LHCN-M2 (cell line): ENCODE measurements around the gene LEKR1. TPM values are rescaled to one million over a fixed set of nuclear protein-coding genes. Genes with fewer than 3 reads are reported as not detected.
"Not testable (repeated sequence)": the region's sequence is repeated elsewhere in the genome, so short reads cannot be mapped to it uniquely, and the experiment has no call there.

Experiments used
- DNase-seq: peaks from one replicate; pipeline ENCODE4 v3.0.0-alpha.2; 2012; ENCODE audit warnings: low read depth
- total RNA-seq: library from RNA; depleted of rRNA; stranded (reverse); fragments of >200 nt; gene quantifications from 2 replicates; pipeline ENCODE4 v1.2.3, GENCODE V29; 2014

Gene LEKR1
- total RNA-seq, 1 experiment from 2014 or later, result 0.34 TPM

GRCh38 chr3:156806698-156807097 lies 19.5 kb upstream of the LEKR1 start:
- no peak for DNase-seq

- peak; percentile 60 for DNase-seq
Observed at GRCh38 chr3:156808025-156808424, 18.1 kb upstream of the LEKR1 start.

GRCh38 chr3:156811089-156811862 lies 14.9 kb upstream of the LEKR1 start:
- no peak for DNase-seq

- peak; percentile 74 for DNase-seq
Observed at GRCh38 chr3:156812521-156813335, 13.4 kb upstream of the LEKR1 start.

GRCh38 chr3:156814295-156814694 lies 11.9 kb upstream of the LEKR1 start:
- no peak for DNase-seq

GRCh38 chr3:156816091-156816793 lies 9.9 kb upstream of the LEKR1 start:
- DNase-seq, result no peak

GRCh38 chr3:156816794-156817645 lies 9.1 kb upstream of the LEKR1 start:
- peak; percentile 91 for DNase-seq

GRCh38 chr3:156817646-156818272 lies 8.4 kb upstream of the LEKR1 start:
- peak; percentile 22 for DNase-seq

- DNase-seq, result no peak
Observed at GRCh38 chr3:156818273-156818651, 7.9 kb upstream of the LEKR1 start.

- peak; percentile 91 for DNase-seq
Observed at GRCh38 chr3:156818890-156819289, 7.3 kb upstream of the LEKR1 start.

GRCh38 chr3:156819842-156820691 lies 6.1 kb upstream of the LEKR1 start:
- DNase-seq, result peak; percentile 22

GRCh38 chr3:156820692-156821080 lies 5.5 kb upstream of the LEKR1 start:
- no peak for DNase-seq

- not testable (repeated sequence) for DNase-seq
Observed at GRCh38 chr3:156822626-156823260, 3.4 kb upstream of the LEKR1 start.

GRCh38 chr3:156825795-156826143 lies 384 bp upstream of the LEKR1 start:
- DNase-seq, result no peak

- no peak for DNase-seq
Observed at GRCh38 chr3:156826896-156827882, 1.0 kb downstream of the LEKR1 start.

- DNase-seq, result no peak
Observed at GRCh38 chr3:156831006-156831405, 4.9 kb downstream of the LEKR1 start.

GRCh38 chr3:156834435-156834834 lies 8.3 kb downstream of the LEKR1 start:
- peak; percentile 21 for DNase-seq

- no peak for DNase-seq
Observed at GRCh38 chr3:156834962-156835535, 8.9 kb downstream of the LEKR1 start.
